ENCODE data around the gene MORC1.

- TF ChIP-seq CTCF (IDR thresholded peaks at IDR 0.05; ENCODE audit: low read length) (no peak), EZH2 (IDR thresholded peaks at IDR 0.05; ENCODE audit: borderline replicate concordance, low read length) (no peak)
Measured at GRCh38 chr3:109089265-109089664, 28.7 kb downstream of the MORC1 start.

Data from OCI-LY1 (cell line).